ENCODE data around the gene ANTKMT. TPM values are rescaled to one million over a fixed set of nuclear protein-coding genes. Genes with fewer than 3 reads are reported as not detected.

Gene ANTKMT
- total RNA-seq, 1 experiment from 2014 or later = 49.6 TPM

GRCh38 chr16:734208-734980, 13.4 kb downstream of the ANTKMT start:
- no peak for DNase-seq
- no TSS peak for BruUV-seq (replicated peaks)
- no peaks in the 10 kb centered on the region for H3K27me3 Mint-ChIP-seq (ENCODE audit: unreplicated experiment)
- CTCF ChIA-PET = no interaction called here
- TF ChIP-seq CTCF (IDR thresholded peaks at IDR 0.05; ENCODE audit: unreplicated experiment) = no peak
- no peak overlapping the region for H3K27ac Mint-ChIP-seq (ENCODE audit: unreplicated experiment)
- H3K4me3 Mint-ChIP-seq (ENCODE audit: low read depth, unreplicated experiment) = no peak overlapping the region
- no peaks in the 10 kb centered on the region for H3K9me3 Mint-ChIP-seq (ENCODE audit: low read depth, unreplicated experiment)
- peaks cover 63% of the 10 kb centered on the region for H3K36me3 Mint-ChIP-seq (ENCODE audit: insufficient read depth, unreplicated experiment)
- intact Hi-C loops (cut with micrococcal nuclease; ENCODE audit: unreplicated experiment) = no loop called here
- no peaks in the 10 kb centered on the region for H3K4me1 Mint-ChIP-seq (ENCODE audit: low read depth, unreplicated experiment)

GRCh38 chr16:734981-735881, 14.3 kb downstream of the ANTKMT start:
- intact Hi-C loops (cut with micrococcal nuclease; ENCODE audit: unreplicated experiment) = no loop called here
- TF ChIP-seq CTCF (IDR thresholded peaks at IDR 0.05; ENCODE audit: unreplicated experiment) = no peak
- no peaks in the 10 kb centered on the region for H3K4me1 Mint-ChIP-seq (ENCODE audit: low read depth, unreplicated experiment)
- CTCF ChIA-PET = interaction anchor here (1.2 kb wide), 1 partner anchor 14 kb away, joined by 5 read pairs; the partner anchor contains the start of gene ANTKMT
- no TSS peak for BruUV-seq (replicated peaks)
- no peak overlapping the region for H3K4me3 Mint-ChIP-seq (ENCODE audit: low read depth, unreplicated experiment)
- H3K36me3 Mint-ChIP-seq (ENCODE audit: insufficient read depth, unreplicated experiment) = peaks cover 65% of the 10 kb centered on the region
- no peak for DNase-seq
- no peaks in the 10 kb centered on the region for H3K9me3 Mint-ChIP-seq (ENCODE audit: low read depth, unreplicated experiment)
- no peak overlapping the region for H3K27ac Mint-ChIP-seq (ENCODE audit: unreplicated experiment)
- H3K27me3 Mint-ChIP-seq (ENCODE audit: unreplicated experiment) = no peaks in the 10 kb centered on the region

- BruUV-seq (replicated peaks) = no TSS peak
- CTCF ChIA-PET = interaction anchor here (1.2 kb wide), 1 partner anchor 15 kb away, joined by 5 read pairs; the partner anchor contains the start of gene ANTKMT
- no peak overlapping the region for H3K27ac Mint-ChIP-seq (ENCODE audit: unreplicated experiment)
- no peaks in the 10 kb centered on the region for H3K9me3 Mint-ChIP-seq (ENCODE audit: low read depth, unreplicated experiment)
- no peaks in the 10 kb centered on the region for H3K27me3 Mint-ChIP-seq (ENCODE audit: unreplicated experiment)
- intact Hi-C loops (cut with micrococcal nuclease; ENCODE audit: unreplicated experiment) = no loop called here
- H3K4me1 Mint-ChIP-seq (ENCODE audit: low read depth, unreplicated experiment) = no peaks in the 10 kb centered on the region
- H3K36me3 Mint-ChIP-seq (ENCODE audit: insufficient read depth, unreplicated experiment) = peaks cover 67% of the 10 kb centered on the region
- no peak for DNase-seq
- no peak overlapping the region for H3K4me3 Mint-ChIP-seq (ENCODE audit: low read depth, unreplicated experiment)
- no peak for TF ChIP-seq CTCF (IDR thresholded peaks at IDR 0.05; ENCODE audit: unreplicated experiment)
These were observed 15.1 kb downstream of the ANTKMT start for GRCh38 chr16:735982-736453.

GRCh38 chr16:736936-737481, 16.1 kb downstream of the ANTKMT start:
- intact Hi-C loops (cut with micrococcal nuclease; ENCODE audit: unreplicated experiment) = no loop called here
- Mint-ChIP-seq H3K36me3 (ENCODE audit: insufficient read depth, unreplicated experiment) (peaks cover 76% of the 10 kb centered on the region), H3K27me3 (ENCODE audit: unreplicated experiment) (no peaks in the 10 kb centered on the region), H3K4me1 (ENCODE audit: low read depth, unreplicated experiment) (no peaks in the 10 kb centered on the region), H3K27ac (ENCODE audit: unreplicated experiment) (no peak overlapping the region), H3K4me3 (ENCODE audit: low read depth, unreplicated experiment) (no peak overlapping the region), H3K9me3 (ENCODE audit: low read depth, unreplicated experiment) (no peaks in the 10 kb centered on the region)
- no TSS peak for BruUV-seq (replicated peaks)
- no peak for TF ChIP-seq CTCF (IDR thresholded peaks at IDR 0.05; ENCODE audit: unreplicated experiment)
- DNase-seq = no peak
- CTCF ChIA-PET = interaction anchor here (0.6 to 1.5 kb wide), 2 partner anchors 15 to 24 kb away, joined by 4 read pairs; no protein-coding TSS in a partner anchor

All from Calu3 (cell line).